Hepatocyte (in vitro differentiated cells): ENCODE data around the gene PSEN1.

Experiments used
- CTCF ChIP-seq: fragments of 200-600 bp; sonication (generic); IDR thresholded peaks from 2 replicates; pipeline ENCODE4 v1.5.1; 2016; ENCODE audit warnings: antibody characterized with exemption, mild to moderate bottlenecking; ENCODE audit not compliant: poor library complexity
- EZH2 ChIP-seq: fragments of 200-600 bp; sonication (generic); IDR thresholded peaks from 2 replicates; pipeline ENCODE4 v1.6.1; 2016; ENCODE audit warnings: antibody characterized with exemption, mild to moderate bottlenecking, borderline replicate concordance
- EZH2phosphoT487 ChIP-seq: fragments of 200-600 bp; sonication (generic); IDR thresholded peaks from one replicate; pipeline ENCODE4 v1.6.1; 2018; ENCODE audit warnings: antibody characterized with exemption, mild to moderate bottlenecking, low read depth, moderate library complexity; ENCODE audit not compliant: unreplicated experiment, severe bottlenecking

DNA sequence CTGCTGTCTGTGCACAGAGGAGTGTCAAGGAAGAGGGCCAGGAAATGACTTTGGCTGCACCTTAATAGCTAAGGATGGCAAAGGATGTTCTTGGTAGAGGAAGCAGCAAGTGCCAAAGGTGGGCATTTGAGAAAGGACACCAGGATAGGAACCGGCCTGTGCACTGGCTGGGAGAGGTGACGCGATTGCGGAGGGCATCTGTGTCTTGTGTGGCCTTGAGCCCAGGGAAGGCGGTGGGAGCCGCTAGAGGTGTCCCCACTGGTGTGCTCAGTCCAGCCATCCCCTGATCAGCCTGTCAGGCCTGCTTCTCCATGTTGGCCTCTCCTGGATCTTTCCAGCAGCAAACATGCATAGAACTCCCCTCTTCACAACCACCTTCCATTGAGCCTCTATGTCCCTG lies 131.2 kb downstream of the PSEN1 start:
- TF ChIP-seq CTCF (no peak), EZH2 (no peak), EZH2phosphoT487 (no peak)
